Fibroblast of the aortic adventitia (primary cell): ENCODE results near the gene TRIB2. TPM values are rescaled to one million over a fixed set of nuclear protein-coding genes. Genes with fewer than 3 reads are reported as not detected.

ENCODE experiments used
- DNase-seq: peaks from one replicate; pipeline ENCODE4 v3.0.0-alpha.2; 2010; ENCODE audit warnings: low read depth
- H3K4me3 ChIP-seq: 2 replicates; pipeline ENCODE4 v1.5.1; 2011; ENCODE audit warnings: low read depth, mild to moderate bottlenecking, control low read depth, low read length, moderate library complexity
- total RNA-seq: library from RNA; depleted of rRNA; stranded (reverse); fragments of >200 nt; gene quantifications from 2 replicates; pipeline ENCODE4 v1.2.3, GENCODE V29; 2012; ENCODE audit warnings: low replicate concordance
- TF ChIP-seq, protein P1 (sequence below): IDR thresholded peaks from 2 replicates; pipeline ENCODE4 v1.5.1; 2011; ENCODE audit warnings: mild to moderate bottlenecking, low read length, control low read depth, inconsistent platforms; ENCODE audit not compliant: insufficient read depth

The TRIB2 gene
- total RNA-seq, 1 donor, result 39.9 TPM

DNA sequence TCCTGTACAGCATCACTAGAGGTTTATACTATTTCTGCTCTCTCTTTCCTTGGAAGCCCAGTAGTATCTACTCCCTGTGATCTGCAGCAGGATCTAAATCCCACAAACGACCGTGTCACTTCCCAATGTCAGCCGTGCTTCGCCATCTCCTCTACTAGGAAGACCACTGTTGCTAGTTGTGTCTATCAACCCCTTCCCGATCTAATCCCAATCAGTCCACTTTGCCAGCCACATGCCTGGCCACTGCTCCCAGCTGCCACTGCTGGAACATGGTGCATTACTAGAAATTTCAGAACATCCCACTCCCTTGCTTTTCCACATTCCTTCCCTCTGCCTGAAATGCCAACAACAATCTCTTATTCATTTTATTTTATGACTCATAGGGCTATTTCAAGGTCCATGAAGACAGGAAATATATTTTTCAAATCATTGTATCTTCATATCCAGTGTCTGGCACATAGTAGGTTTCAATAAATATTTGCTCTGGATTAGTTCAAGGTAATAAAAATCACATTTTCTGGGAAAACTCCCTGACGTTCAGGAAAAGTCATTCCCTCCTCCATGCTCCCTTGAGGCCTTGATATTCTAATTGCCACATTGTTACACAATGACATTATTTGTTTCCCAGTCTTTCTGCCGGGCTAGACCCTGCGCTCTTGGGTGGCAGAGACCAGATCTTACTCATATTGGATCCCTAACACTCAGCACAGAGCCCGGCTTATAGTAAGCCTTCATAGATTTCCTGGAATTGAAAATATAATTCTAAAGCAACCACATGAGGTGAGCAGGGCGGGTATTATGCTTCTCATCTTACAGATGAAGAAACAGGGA is 2.1 kb upstream of the TRIB2 start:
- TF ChIP-seq, protein P1, sequence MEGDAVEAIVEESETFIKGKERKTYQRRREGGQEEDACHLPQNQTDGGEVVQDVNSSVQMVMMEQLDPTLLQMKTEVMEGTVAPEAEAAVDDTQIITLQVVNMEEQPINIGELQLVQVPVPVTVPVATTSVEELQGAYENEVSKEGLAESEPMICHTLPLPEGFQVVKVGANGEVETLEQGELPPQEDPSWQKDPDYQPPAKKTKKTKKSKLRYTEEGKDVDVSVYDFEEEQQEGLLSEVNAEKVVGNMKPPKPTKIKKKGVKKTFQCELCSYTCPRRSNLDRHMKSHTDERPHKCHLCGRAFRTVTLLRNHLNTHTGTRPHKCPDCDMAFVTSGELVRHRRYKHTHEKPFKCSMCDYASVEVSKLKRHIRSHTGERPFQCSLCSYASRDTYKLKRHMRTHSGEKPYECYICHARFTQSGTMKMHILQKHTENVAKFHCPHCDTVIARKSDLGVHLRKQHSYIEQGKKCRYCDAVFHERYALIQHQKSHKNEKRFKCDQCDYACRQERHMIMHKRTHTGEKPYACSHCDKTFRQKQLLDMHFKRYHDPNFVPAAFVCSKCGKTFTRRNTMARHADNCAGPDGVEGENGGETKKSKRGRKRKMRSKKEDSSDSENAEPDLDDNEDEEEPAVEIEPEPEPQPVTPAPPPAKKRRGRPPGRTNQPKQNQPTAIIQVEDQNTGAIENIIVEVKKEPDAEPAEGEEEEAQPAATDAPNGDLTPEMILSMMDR, result no peak
- peak; percentile 61 for DNase-seq
- no peak overlapping the region for H3K4me3 ChIP-seq

DNA sequence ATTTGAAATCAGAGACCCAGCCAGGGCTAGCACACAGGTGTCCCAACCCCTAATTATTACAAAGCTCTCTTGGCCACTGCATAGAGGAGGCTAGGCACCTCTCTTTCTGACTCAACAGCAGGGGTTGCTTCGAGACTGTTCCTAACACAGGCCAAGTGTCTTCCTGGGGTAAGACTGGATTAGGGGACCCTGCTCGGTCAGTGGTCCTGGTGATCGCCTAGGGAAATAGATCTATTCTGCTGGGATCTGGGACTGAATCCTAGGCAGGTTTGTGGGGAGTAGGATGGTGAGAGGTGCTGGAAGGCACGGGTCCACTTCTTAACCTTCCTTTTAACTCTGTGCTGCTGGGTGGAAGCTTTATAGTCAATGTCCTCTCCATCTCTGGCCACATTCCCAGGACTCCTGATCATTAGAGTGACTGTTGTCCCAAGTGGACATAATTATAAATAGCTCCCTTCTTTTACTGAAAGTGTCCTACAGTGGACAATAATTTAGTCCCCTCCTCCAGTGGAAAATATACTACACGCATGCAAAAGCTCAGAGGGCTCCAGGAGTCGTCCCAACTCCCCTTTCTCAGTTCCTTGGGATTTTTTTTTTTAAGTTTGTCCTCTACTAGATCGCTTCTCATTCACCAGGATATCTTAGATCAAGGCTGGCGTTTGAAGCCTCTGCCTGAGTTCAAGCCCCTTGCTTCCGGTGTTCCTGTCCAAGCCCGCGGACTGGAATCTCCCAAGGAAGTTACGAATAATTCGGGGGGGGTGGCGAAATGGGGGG is 1.3 kb upstream of the TRIB2 start:
- TF ChIP-seq, protein P1, result no peak
- DNase-seq, result no peak
- H3K4me3 ChIP-seq, result peak overlapping the region; percentile 71

DNA sequence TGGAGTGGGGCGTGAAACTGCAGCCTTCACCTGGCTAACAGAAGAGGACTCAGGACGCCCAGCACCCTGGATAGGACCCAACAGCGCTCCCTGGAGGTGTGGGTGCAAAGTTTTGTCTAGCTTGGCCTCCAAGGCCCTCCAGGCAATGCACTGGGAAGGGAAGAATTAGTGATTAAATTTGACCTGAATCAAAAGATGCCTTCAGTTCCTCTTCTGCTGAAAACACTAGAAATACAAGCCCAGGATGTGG is 779 bp upstream of the TRIB2 start:
- peak; percentile 74 for DNase-seq
- TF ChIP-seq, protein P1, result peak; percentile 68
- H3K4me3 ChIP-seq, result peak overlapping the region; percentile 71

DNA sequence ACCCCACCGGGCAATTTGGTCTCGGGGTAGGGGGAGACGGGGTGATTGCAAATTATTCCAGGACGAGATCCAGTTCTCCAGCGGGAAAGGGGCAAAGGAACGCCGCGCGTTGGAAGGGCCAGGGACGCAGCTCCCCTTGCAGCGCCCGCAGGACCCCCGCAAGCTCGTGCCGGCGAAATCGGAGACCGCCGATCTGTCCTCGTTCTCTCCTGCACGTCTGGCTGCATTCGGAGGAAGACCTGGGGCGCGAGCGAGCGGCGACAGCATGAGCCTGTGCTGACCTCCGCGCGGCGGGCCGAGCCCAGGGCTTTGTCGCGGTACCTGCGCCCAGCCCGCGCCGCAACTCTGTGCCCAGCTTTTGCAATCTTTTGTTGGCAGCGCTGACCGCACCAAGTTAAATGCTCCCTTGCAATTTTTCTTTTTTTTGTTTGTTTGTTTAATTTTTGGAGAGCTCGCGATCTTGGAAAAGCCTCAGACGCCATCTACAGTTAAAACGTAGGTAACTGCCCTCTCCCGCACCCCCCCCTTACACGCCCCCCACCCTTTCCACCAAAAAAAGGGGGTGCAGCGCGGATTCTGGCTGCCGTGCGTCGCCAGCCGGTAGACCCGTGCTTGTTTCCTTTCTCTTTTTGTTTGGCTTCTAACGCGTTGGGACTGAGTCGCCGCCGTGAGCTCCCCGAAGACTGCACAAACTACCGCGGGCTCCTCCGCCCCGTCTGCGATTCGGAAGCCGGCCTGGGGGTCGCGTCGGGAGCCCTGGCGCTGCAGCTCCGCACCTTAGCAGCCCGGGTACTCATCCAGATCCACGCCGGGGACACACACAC is 667 bp downstream of the TRIB2 start:
- peak overlapping the region; percentile 91 for H3K4me3 ChIP-seq
- DNase-seq, result peak; percentile 78
- TF ChIP-seq, protein P1, result peak; percentile 53

DNA sequence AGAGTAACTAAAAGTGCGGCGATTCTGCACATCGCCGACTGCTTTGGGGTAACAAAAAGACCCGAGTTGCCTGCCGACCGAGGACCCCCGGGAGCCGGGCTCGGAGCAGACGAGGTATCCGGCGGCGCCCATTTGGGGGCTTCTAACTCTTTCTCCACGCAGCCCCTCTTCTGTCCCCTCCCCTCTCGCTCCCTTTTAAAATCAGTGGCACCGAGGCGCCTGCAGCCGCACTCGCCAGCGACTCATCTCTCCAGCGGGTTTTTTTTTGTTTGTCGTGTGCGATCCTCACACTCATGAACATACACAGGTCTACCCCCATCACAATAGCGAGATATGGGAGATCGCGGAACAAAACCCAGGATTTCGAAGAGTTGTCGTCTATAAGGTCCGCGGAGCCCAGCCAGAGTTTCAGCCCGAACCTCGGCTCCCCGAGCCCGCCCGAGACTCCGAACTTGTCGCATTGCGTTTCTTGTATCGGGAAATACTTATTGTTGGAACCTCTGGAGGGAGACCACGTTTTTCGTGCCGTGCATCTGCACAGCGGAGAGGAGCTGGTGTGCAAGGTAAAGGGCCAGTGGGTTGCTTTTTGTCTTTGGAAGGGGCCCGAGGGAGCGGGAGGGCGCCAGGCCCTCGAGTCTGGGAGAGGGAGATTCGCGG is 1.4 kb downstream of the TRIB2 start:
- peak overlapping the region; percentile 91 for H3K4me3 ChIP-seq
- TF ChIP-seq, protein P1, result no peak
- DNase-seq, result peak; percentile 52

DNA sequence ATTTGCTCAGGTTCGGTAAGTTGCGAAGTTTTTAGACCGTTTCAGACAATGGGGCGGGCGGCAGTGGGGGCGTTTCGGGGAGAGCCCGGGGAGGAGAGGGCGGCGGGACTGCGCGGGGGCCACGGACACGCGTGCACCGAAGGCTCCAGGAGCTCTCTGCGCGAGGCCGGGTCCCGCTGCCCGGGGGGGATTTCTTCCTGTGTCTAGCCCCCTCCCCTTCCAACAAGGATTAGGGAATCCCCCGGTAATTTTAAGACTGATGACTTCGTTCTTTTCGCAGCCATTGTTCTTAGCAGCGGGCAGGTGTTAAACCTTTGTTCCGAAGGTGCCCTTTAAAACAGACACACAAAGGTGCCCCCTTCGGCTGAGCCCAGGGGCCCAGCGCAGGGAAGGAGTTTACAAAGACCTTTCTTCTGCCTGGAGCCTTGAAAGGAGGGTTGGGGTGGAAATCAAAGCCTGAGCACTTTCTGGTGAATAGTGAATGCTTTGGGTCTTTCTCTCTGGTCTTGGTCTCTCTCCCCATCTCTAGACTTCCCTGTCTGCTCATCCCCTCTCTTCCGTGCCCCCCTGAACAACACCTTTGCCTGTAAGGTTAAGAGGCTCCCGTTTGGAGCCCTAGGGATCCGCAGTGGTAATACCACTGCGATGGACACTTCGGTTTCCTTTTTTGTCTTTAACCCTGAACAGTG is 2.1 kb downstream of the TRIB2 start:
- DNase-seq, result no peak
- TF ChIP-seq, protein P1, result no peak
- H3K4me3 ChIP-seq, result peak overlapping the region; percentile 91
